Stomach (tissue), 4 donors: Measurements from ENCODE around the gene CIBAR2.

Experiments
- CTCF ChIP-seq, 7 experiments: fragments of 450-650 bp in 4 of 7; fragments of 200-600 bp in 3 of 7; sonication (generic) in 3 of 7; IDR thresholded peaks; one replicate each; pipeline ENCODE4 v1.5.1; 2016 to 2019; ENCODE audit warnings: antibody characterized with exemption in 7 of 7, control low read depth in 2 of 7, mild to moderate bottlenecking in 1 of 7
- POLR2AphosphoS5 ChIP-seq, 3 donors: sonication (generic); formaldehyde crosslinking; IDR thresholded peaks; one replicate each; pipeline ENCODE4 v1.6.1; 2016; ENCODE audit warnings: antibody characterized with exemption in 3 of 3

GRCh38 chr16:85055493-85056210 is 56.6 kb downstream of the CIBAR2 start:
- TF ChIP-seq CTCF (IDR thresholded peaks at IDR 0.05) (no peak), POLR2AphosphoS5 (IDR thresholded peaks at IDR 0.05) (peak; percentile 33 to 62 (median 59))
